GM12878 (cell line): ENCODE data around the gene SOX5. TPM values are rescaled to one million over a fixed set of nuclear protein-coding genes. Genes with fewer than 3 reads are reported as not detected.

Experiments used
- ATAC-seq: fragments of 200-7000 bp; cut with Tn5 transposase; 3 replicates; pipeline ENCODE4 v1.9.1; 2020; ENCODE audit warnings: mild to moderate bottlenecking, moderate library complexity
- BruUV-seq: library from RNA; stranded (reverse); fragments of 400-500 nt; replicated peaks from 2 replicates; lab custom pipeline; 2021; lab: Mats Ljungman, UMichigan
- CTCF ChIA-PET: fragments of 300-600 bp; sonication (Branson Sonifier 250); formaldehyde crosslinking; extraction: SDS; loops from one replicate; lab custom pipeline; 2021; ENCODE audit warnings: inconsistent platforms; lab: Yijun Ruan, JAX
- POLR2A ChIA-PET: fragments of 350-600 bp; formaldehyde crosslinking; extraction: SDS; loops from one replicate; lab custom pipeline; 2021; ENCODE audit warnings: inconsistent platforms; lab: Charles Lee
- RAD21 ChIA-PET: fragments of 300-600 bp; sonication (Branson Sonifier 250); formaldehyde crosslinking; loops from one replicate; lab custom pipeline; 2023; ENCODE audit warnings: antibody characterized with exemption; ENCODE audit not compliant: unreplicated experiment; lab: Charles Lee
- SMC1A ChIA-PET: fragments of 300-600 bp; sonication (Branson Sonifier 250); formaldehyde crosslinking; loops from one replicate; lab custom pipeline; 2023; ENCODE audit not compliant: unreplicated experiment, uncharacterized antibody; lab: Charles Lee
- DNase-seq: peaks from one replicate; pipeline ENCODE4 v3.0.0-alpha.2; 2011; ENCODE audit warnings: low read depth, low spot score
- FAIRE-seq: peaks from 3 replicates; lab custom pipeline; 2011; peaks lifted over from hg19 to GRCh38; lab: Jason Lieb, UNC
- H2AFZ ChIP-seq: 2 replicates; pipeline ENCODE4 v1.6.0; 2011; ENCODE audit warnings: low read depth, low read length, control low read depth; ENCODE audit not compliant: control insufficient read depth
- H3K27ac ChIP-seq: 2 replicates; pipeline ENCODE4 v1.5.1; 2011; ENCODE audit warnings: control low read depth; ENCODE audit not compliant: control insufficient read depth, insufficient read depth
- H3K27me3 ChIP-seq, 2 experiments: replicated peaks in 1 of 2; 2 replicates each; pipeline versions ENCODE4 v1.6.0 to v1.6.1; 2011; ENCODE audit warnings: low read length in 1 of 2; ENCODE audit not compliant: control insufficient read depth in 2 of 2, insufficient read depth in 2 of 2
- H3K36me3 ChIP-seq, 2 experiments: 2 replicates each; pipeline ENCODE4 v1.5.1; 2011; ENCODE audit warnings: low read length in 1 of 2; ENCODE audit not compliant: control insufficient read depth in 2 of 2, insufficient read depth in 2 of 2
- H3K4me1 ChIP-seq: 2 replicates; pipeline ENCODE4 v1.6.1; 2011; ENCODE audit warnings: mild to moderate bottlenecking, low read length, moderate library complexity, mixed read lengths; ENCODE audit not compliant: control insufficient read depth, insufficient read depth
- H3K4me2 ChIP-seq: 2 replicates; pipeline ENCODE4 v1.6.0; 2011; ENCODE audit warnings: control low read depth; ENCODE audit not compliant: control insufficient read depth, insufficient read depth
- H3K4me3 ChIP-seq: fragments of 200-600 bp; sonication (generic); 2 replicates; pipeline ENCODE4 v1.5.1; 2016
- H3K79me2 ChIP-seq: 2 replicates; pipeline ENCODE4 v1.6.0; 2011; ENCODE audit warnings: low read length; ENCODE audit not compliant: control insufficient read depth, insufficient read depth
- H3K9ac ChIP-seq: 2 replicates; pipeline ENCODE4 v1.8.0; 2011; ENCODE audit warnings: low read length, control low read depth, mixed read lengths; ENCODE audit not compliant: control insufficient read depth, insufficient read depth
- H3K9me3 ChIP-seq: replicated peaks from 3 replicates; pipeline ENCODE4 v1.5.1; 2011; ENCODE audit warnings: mild to moderate bottlenecking, low read length; ENCODE audit not compliant: control insufficient read depth, insufficient read depth
- H4K20me1 ChIP-seq: 2 replicates; pipeline ENCODE4 v1.6.0; 2011; ENCODE audit not compliant: control insufficient read depth, insufficient read depth
- BCL11A ChIP-seq: IDR thresholded peaks from 2 replicates; pipeline ENCODE4 v1.6.1; 2011; ENCODE audit warnings: low read depth, low read length
- BMI1 ChIP-seq: fragments of 450-650 bp; IDR thresholded peaks from 2 replicates; pipeline ENCODE4 v1.6.1; 2016; ENCODE audit warnings: mild to moderate bottlenecking, moderate library complexity, borderline replicate concordance
- CEBPB ChIP-seq, 2 experiments: fragments of 150-350 bp in 1 of 2; IDR thresholded peaks; 2 replicates each; pipeline ENCODE4 v1.6.1; 2012 to 2014; ENCODE audit warnings: low read depth in 2 of 2, low read length in 2 of 2, borderline replicate concordance in 1 of 2, inconsistent platforms in 1 of 2
- FOXK2 ChIP-seq: fragments of 450-650 bp; IDR thresholded peaks from 2 replicates; pipeline ENCODE4 v1.6.1; 2017; ENCODE audit warnings: mild to moderate bottlenecking, moderate library complexity
- IRF3 ChIP-seq: fragments of 450-650 bp; IDR thresholded peaks from 2 replicates; pipeline ENCODE4 v1.6.1; 2014; ENCODE audit warnings: mild to moderate bottlenecking
- NR2C1 ChIP-seq: fragments of 450-650 bp; IDR thresholded peaks from 2 replicates; pipeline ENCODE4 v1.6.1; 2017; ENCODE audit warnings: antibody characterized with exemption, mild to moderate bottlenecking, moderate library complexity
- PKNOX1 ChIP-seq: fragments of 450-650 bp; IDR thresholded peaks from 2 replicates; pipeline ENCODE4 v1.6.1; 2016; ENCODE audit warnings: mild to moderate bottlenecking
- POU2F2 ChIP-seq: IDR thresholded peaks from 3 replicates; pipeline ENCODE4 v1.6.1; 2011; ENCODE audit warnings: low read depth, mild to moderate bottlenecking, low read length, borderline replicate concordance
- SMAD5 ChIP-seq: IDR thresholded peaks from 2 replicates; pipeline ENCODE4 v1.6.1; 2016; ENCODE audit warnings: antibody characterized with exemption, low read depth
- SREBF1 ChIP-seq: IDR thresholded peaks from 2 replicates; pipeline ENCODE4 v1.6.1; 2012; ENCODE audit warnings: mild to moderate bottlenecking, low read length
- WRNIP1 ChIP-seq: IDR thresholded peaks from 2 replicates; pipeline ENCODE4 v1.6.1; 2011; ENCODE audit warnings: low read depth, low read length, improper control_type of control experiment, borderline replicate concordance
- ZBTB40 ChIP-seq: fragments of 450-650 bp; IDR thresholded peaks from 2 replicates; pipeline ENCODE4 v1.6.1; 2016; ENCODE audit warnings: mild to moderate bottlenecking, moderate library complexity, borderline replicate concordance
- ZNF622 ChIP-seq: fragments of 450-650 bp; IDR thresholded peaks from 2 replicates; pipeline ENCODE4 v1.6.1; 2017; ENCODE audit warnings: mild to moderate bottlenecking, inconsistent platforms
- WGBS: methylation state at CpG from one replicate; pipeline ENCODE4 v1.1.6; 2016; ENCODE audit warnings: low lambda C conversion rate; ENCODE audit not compliant: insufficient replicate concordance, insufficient coverage; ENCODE audit errors: missing lambda C conversion rate; 5-methylcytosine and 5-hydroxymethylcytosine counted together
- in situ Hi-C: fragments of 300-500 bp; cut with MboI; formaldehyde crosslinking; loops from 9 replicates; pipeline ENCODE4 v1.14.3; 2018; ENCODE audit warnings: mixed read lengths
- intact Hi-C: fragments of 100-400 bp; cut with micrococcal nuclease; formaldehyde crosslinking; loops from one replicate; pipeline ENCODE4 v1.14.2; 2022; ENCODE audit not compliant: unreplicated experiment
- polyA plus RNA-seq, 11 experiments: library from polyadenylated mRNA; depleted of rRNA in 4 of 11; unstranded in 6 of 11; stranded (reverse) in 5 of 11; fragments of >200 nt; fragmentation: Nextera tagmentation in 4 of 11; fragmentation: Illumina TruSeq in 1 of 11; extraction: Ambion mirVana in 4 of 11; extraction: Trizol in 1 of 11; gene quantifications; 1 replicate in 1 of 11; 2 replicates in 10 of 11; pipeline versions ENCODE4 v1.2.1 to v1.2.3, GENCODE V29; 2011 to 2016; ENCODE audit warnings: inconsistent platforms in 2 of 11, missing spikeins in 2 of 11, low read depth in 1 of 11
- total RNA-seq, 4 experiments: library from RNA; depleted of rRNA in 3 of 4; stranded (reverse); fragments of >200 nt in 3 of 4; fragmentation: Illumina TruSeq in 1 of 4; extraction: Trizol in 1 of 4; gene quantifications; 2 replicates each; pipeline versions ENCODE4 v1.2.1 to v1.2.3, GENCODE V29; 2013 to 2021

Gene SOX5
- total and polyA plus RNA-seq, 10 of the 15 experiments (the other 5 are each of a cell fraction or from before 2014, with no cell fraction given), result 0.08 to 1.0 (median 0.24) TPM

GRCh38 chr12:23611320-23611719 is 338.1 kb downstream of the SOX5 start:
- Histone ChIP-seq H3K27me3 (no peaks in the 10 kb centered on the region), H3K4me2 (no peak overlapping the region), H3K9me3 (no peaks in the 10 kb centered on the region), H3K9ac (no peak overlapping the region), H3K27ac (no peak overlapping the region), H4K20me1 (no peaks in the 10 kb centered on the region), H3K4me1 (no peaks in the 10 kb centered on the region), H3K4me3 (no peak overlapping the region), H2AFZ (no peak overlapping the region), H3K36me3 (no peaks in the 10 kb centered on the region), H3K79me2 (no peaks in the 10 kb centered on the region)
- TF ChIP-seq BMI1 (no peak), FOXK2 (no peak), NR2C1 (no peak)
- ATAC-seq (no peak), DNase-seq (no peak), FAIRE-seq (no peak)
- in situ Hi-C loops, result no loop called here
- ChIA-PET POLR2A (no interaction called here), SMC1A (no interaction called here), RAD21 (no interaction called here), CTCF (no interaction called here)
- no TSS peak for BruUV-seq
- WGBS, result 29% methylated on average over 4 of the region's 4 CpGs
- intact Hi-C loops, result no loop called here

- intact Hi-C loops (no loop called here), in situ Hi-C loops (no loop called here)
- Histone ChIP-seq H4K20me1 (no peaks in the 10 kb centered on the region), H3K36me3 (no peaks in the 10 kb centered on the region), H3K9me3 (no peaks in the 10 kb centered on the region), H3K27me3 (no peaks in the 10 kb centered on the region), H3K9ac (no peak overlapping the region), H3K4me1 (no peaks in the 10 kb centered on the region), H3K4me2 (no peak overlapping the region), H3K27ac (no peak overlapping the region), H3K4me3 (no peak overlapping the region), H3K79me2 (no peaks in the 10 kb centered on the region), H2AFZ (no peak overlapping the region)
- no TSS peak for BruUV-seq
- POLR2A ChIA-PET, result no interaction called here
- FAIRE-seq (no peak), ATAC-seq (no peak), DNase-seq (no peak)
- CTCF ChIA-PET, result interaction anchor here (0.9 kb wide), 1 partner anchor 15 kb away, joined by 3 read pairs; no protein-coding TSS in a partner anchor
- SMC1A ChIA-PET, result no interaction called here
- RAD21 ChIA-PET, result no interaction called here
- WGBS, result 54% methylated on average over 5 of the region's 5 CpGs
- no peak for TF ChIP-seq ZNF622
- no peak for TF ChIP-seq CEBPB (IDR thresholded peaks at IDR 0.05; ENCODE audit: borderline replicate concordance in 1 of 2, low read depth in 2 of 2, low read length in 2 of 2)
- TF ChIP-seq IRF3, result no peak
- no peak for TF ChIP-seq WRNIP1
- no peak for TF ChIP-seq SREBF1
- no peak for TF ChIP-seq PKNOX1
- TF ChIP-seq ZBTB40, result no peak
- TF ChIP-seq BCL11A, result no peak
- TF ChIP-seq POU2F2, result no peak
- no peak for TF ChIP-seq SMAD5
Observed at GRCh38 chr12:23600919-23601318, 348.6 kb downstream of the SOX5 start.
